IMR-90 (cell line): Measurements from ENCODE around the gene C8A. TPM values are rescaled to one million over a fixed set of nuclear protein-coding genes. Genes with fewer than 3 reads are reported as not detected.

Experiments used
- ATAC-seq: fragments of 200-7000 bp; cut with Tn5 transposase; 2 replicates; pipeline ENCODE4 v1.9.1; 2020; ENCODE audit warnings: low read depth, mild to moderate bottlenecking, moderate library complexity
- BruUV-seq: library from RNA; stranded (reverse); fragments of 400-500 nt; replicated peaks from 2 replicates; lab custom pipeline; 2021; lab: Mats Ljungman, UMichigan
- CTCF ChIA-PET: fragments of 300-600 bp; formaldehyde crosslinking; extraction: SDS; loops from one replicate; lab custom pipeline; 2021; ENCODE audit warnings: antibody characterized with exemption; lab: Yijun Ruan, JAX
- POLR2A ChIA-PET: fragments of 300-600 bp; sonication (Branson Sonifier 250); formaldehyde crosslinking; loops from one replicate; lab custom pipeline; 2022; ENCODE audit warnings: antibody characterized with exemption; ENCODE audit not compliant: unreplicated experiment; lab: Charles Lee
- DNase-seq: peaks from one replicate; pipeline ENCODE4 v3.0.0; 2013
- H2AFZ ChIP-seq: replicated peaks from 2 replicates; pipeline ENCODE3; 2013; ENCODE audit warnings: low read length, mild to moderate bottlenecking; ENCODE audit not compliant: poor library complexity
- H2AK5ac ChIP-seq: 2 replicates; pipeline ENCODE4 v1.6.1; 2013; ENCODE audit warnings: low read depth, low read length, inconsistent platforms
- H2AK9ac ChIP-seq: replicated peaks from 2 replicates; pipeline ENCODE3; 2013; ENCODE audit warnings: mild to moderate bottlenecking, low read depth, low read length, moderate library complexity; ENCODE audit not compliant: poor library complexity
- H2BK120ac ChIP-seq: 2 replicates; pipeline ENCODE4 v1.6.1; 2013; ENCODE audit warnings: low read depth, low read length, inconsistent platforms
- H2BK15ac ChIP-seq: 3 replicates; pipeline ENCODE4 v1.6.1; 2013; ENCODE audit warnings: low read depth, low read length, inconsistent platforms
- H2BK20ac ChIP-seq: 2 replicates; pipeline ENCODE4 v1.6.1; 2013; ENCODE audit warnings: low read depth, mild to moderate bottlenecking, inconsistent platforms, low read length, moderate library complexity
- H2BK5ac ChIP-seq: 2 replicates; pipeline ENCODE4 v1.6.1; 2013; ENCODE audit warnings: mild to moderate bottlenecking, low read depth, low read length, inconsistent platforms; ENCODE audit not compliant: poor library complexity, severe bottlenecking
- H3K14ac ChIP-seq: replicated peaks from 2 replicates; pipeline ENCODE4 v1.6.1; 2013; ENCODE audit warnings: low read depth, low read length, inconsistent platforms
- H3K18ac ChIP-seq: 2 replicates; pipeline ENCODE4 v1.6.1; 2013; ENCODE audit warnings: low read depth, low read length, control low read depth
- H3K23ac ChIP-seq: 2 replicates; pipeline ENCODE4 v1.6.1; 2013; ENCODE audit warnings: low read depth, low read length, inconsistent platforms
- H3K27ac ChIP-seq: 2 replicates; pipeline ENCODE4 v1.5.1; 2013; ENCODE audit warnings: mild to moderate bottlenecking, control low read depth, low read length; ENCODE audit not compliant: insufficient read depth
- H3K27me3 ChIP-seq: 2 replicates; pipeline ENCODE4 v1.6.1; 2013; ENCODE audit warnings: low read length; ENCODE audit not compliant: control insufficient read depth, insufficient read depth
- H3K36me3 ChIP-seq: 2 replicates; pipeline ENCODE4 v1.6.1; 2013; ENCODE audit warnings: low read length, mixed read lengths; ENCODE audit not compliant: control insufficient read depth, insufficient read depth
- H3K4ac ChIP-seq: 2 replicates; pipeline ENCODE4 v1.6.1; 2013; ENCODE audit warnings: low read depth, low read length, inconsistent platforms
- H3K4me1 ChIP-seq: 2 replicates; pipeline ENCODE4 v1.6.1; 2013; ENCODE audit warnings: low read length, mixed read lengths; ENCODE audit not compliant: control insufficient read depth, insufficient read depth
- H3K4me2 ChIP-seq: 2 replicates; pipeline ENCODE4 v1.6.1; 2013; ENCODE audit warnings: low read depth, mild to moderate bottlenecking, control low read depth, low read length, moderate library complexity
- H3K4me3 ChIP-seq: 2 replicates; pipeline ENCODE4 v1.5.1; 2013; ENCODE audit warnings: low read depth, mild to moderate bottlenecking, control low read depth, low read length, moderate library complexity; ENCODE audit not compliant: insufficient read depth
- H3K56ac ChIP-seq: 2 replicates; pipeline ENCODE4 v1.6.1; 2013; ENCODE audit warnings: low read length, inconsistent platforms; ENCODE audit not compliant: insufficient read depth; ENCODE audit errors: extremely low read depth
- H3K79me1 ChIP-seq, 2 experiments: 2 replicates each; pipeline ENCODE4 v1.6.1; 2013; ENCODE audit warnings: low read length in 2 of 2, inconsistent platforms in 1 of 2, low read depth in 1 of 2
- H3K9ac ChIP-seq: 2 replicates; pipeline ENCODE4 v1.6.1; 2013; ENCODE audit warnings: low read depth, low read length, control low read depth
- H3K9me1 ChIP-seq: 2 replicates; pipeline ENCODE4 v1.6.1; 2013; ENCODE audit warnings: low read length, inconsistent platforms; ENCODE audit not compliant: insufficient read depth
- H3K9me3 ChIP-seq: 2 replicates; pipeline ENCODE4 v1.6.1; 2013; ENCODE audit warnings: low read length; ENCODE audit not compliant: control insufficient read depth, insufficient read depth
- H4K20me1 ChIP-seq: 2 replicates; pipeline ENCODE4 v1.6.1; 2013; ENCODE audit warnings: low read length, inconsistent platforms; ENCODE audit not compliant: insufficient read depth
- H4K5ac ChIP-seq: 2 replicates; pipeline ENCODE4 v1.6.1; 2013; ENCODE audit warnings: mild to moderate bottlenecking, low read depth, low read length, control low read depth
- H4K8ac ChIP-seq, 2 experiments: 2 replicates each; pipeline ENCODE4 v1.6.1; 2013; ENCODE audit warnings: low read depth in 2 of 2, low read length in 2 of 2, control low read depth in 1 of 2, inconsistent platforms in 1 of 2
- H4K91ac ChIP-seq: 2 replicates; pipeline ENCODE4 v1.6.1; 2013; ENCODE audit warnings: low read depth, low read length, inconsistent platforms; ENCODE audit not compliant: insufficient read depth
- BHLHE40 ChIP-seq: fragments of 150-350 bp; IDR thresholded peaks from 2 replicates; pipeline ENCODE4 v1.6.1; 2016; ENCODE audit warnings: mild to moderate bottlenecking, low read depth, low read length
- CHD1 ChIP-seq: IDR thresholded peaks from 2 replicates; pipeline ENCODE4 v1.6.1; 2012; ENCODE audit warnings: low read depth, low read length, improper control_type of control experiment
- MAFK ChIP-seq: IDR thresholded peaks from 2 replicates; pipeline ENCODE4 v1.6.1; 2012; ENCODE audit warnings: low read depth, low read length, improper control_type of control experiment
- MAZ ChIP-seq: IDR thresholded peaks from 2 replicates; pipeline ENCODE4 v1.6.1; 2012; ENCODE audit warnings: low read depth, mild to moderate bottlenecking, low read length, improper control_type of control experiment, moderate library complexity, borderline replicate concordance
- POLR2A ChIP-seq: IDR thresholded peaks from 2 replicates; pipeline ENCODE4 v1.6.1; 2012; ENCODE audit warnings: mild to moderate bottlenecking, low read depth, low read length
- RFX5 ChIP-seq: IDR thresholded peaks from 2 replicates; pipeline ENCODE4 v1.8.0; 2012; ENCODE audit warnings: low read depth, mild to moderate bottlenecking, low read length, moderate library complexity
- USF2 ChIP-seq: fragments of 150-350 bp; IDR thresholded peaks from 2 replicates; pipeline ENCODE4 v1.6.1; 2017; ENCODE audit warnings: mild to moderate bottlenecking, antibody characterized with exemption, low read length, low read depth
- WGBS, 2 experiments: methylation state at CpG; one replicate each; pipeline versions ENCODE4 v1.1.5 to v1.1.7; 2013; ENCODE audit warnings: missing lambda C conversion rate in 2 of 2; ENCODE audit not compliant: insufficient read length in 1 of 2; ENCODE audit errors: extremely low coverage in 2 of 2; 5-methylcytosine and 5-hydroxymethylcytosine counted together
- dilution Hi-C: fragments of 300-500 bp; cut with HindIII; formaldehyde crosslinking; loops from one replicate; pipeline ENCODE4 v1.14.3; 2018; ENCODE audit warnings: low sequenced_read_pairs; ENCODE audit not compliant: unreplicated experiment
- in situ Hi-C: fragments of 300-500 bp; cut with MboI; formaldehyde crosslinking; loops from 3 replicates; pipeline ENCODE4 v1.14.3; 2019; ENCODE audit warnings: low sequenced_read_pairs, inconsistent platforms, mixed read lengths
- intact Hi-C: fragments of 100-400 bp; cut with micrococcal nuclease; formaldehyde crosslinking; loops from 2 replicates; pipeline ENCODE4 v1.10.0; 2022
- polyA plus RNA-seq, 3 experiments: library from polyadenylated mRNA; depleted of rRNA; stranded (reverse); fragments of >200 nt; gene quantifications; 2 replicates each; pipeline ENCODE4 v1.2.3, GENCODE V29; 2012; ENCODE audit warnings: low replicate concordance in 1 of 3
- total RNA-seq: library from RNA; depleted of rRNA; stranded (reverse); fragments of >200 nt; gene quantifications from 2 replicates; pipeline ENCODE4 v1.2.3, GENCODE V29; 2012

The C8A gene
- total and polyA plus RNA-seq, 2 of the 4 experiments (the other 2 are of a cell fraction): not detected

GRCh38 chr1:56898005-56898373 lies 43.4 kb downstream of the C8A start:
- no peak overlapping the region for H3K18ac ChIP-seq
- H3K9me1 ChIP-seq: no peaks in the 10 kb centered on the region
- POLR2A ChIA-PET: no interaction called here
- no peak overlapping the region for H2BK5ac ChIP-seq
- dilution Hi-C loops (no loop called here), intact Hi-C loops (no loop called here), in situ Hi-C loops (no loop called here)
- H3K36me3 ChIP-seq: no peaks in the 10 kb centered on the region
- no peak overlapping the region for H2AK5ac ChIP-seq
- no peak overlapping the region for H3K14ac ChIP-seq
- peaks cover 5% of the 10 kb centered on the region; the same call in 1 of the 2 replicates for H3K4me1 ChIP-seq
- no peak overlapping the region for H3K23ac ChIP-seq
- no peak overlapping the region for H2AFZ ChIP-seq
- H4K8ac ChIP-seq: no peak overlapping the region
- H3K9ac ChIP-seq: no peak overlapping the region
- TF ChIP-seq CHD1 (no peak), BHLHE40 (no peak), MAFK (no peak), RFX5 (no peak), POLR2A (no peak), USF2 (no peak), MAZ (no peak)
- H3K27ac ChIP-seq: no peak overlapping the region
- no peaks in the 10 kb centered on the region; the same call in none of the 2 replicates for H3K27me3 ChIP-seq
- H4K91ac ChIP-seq: no peak overlapping the region
- no peak overlapping the region for H2BK120ac ChIP-seq
- no peak overlapping the region for H3K4ac ChIP-seq
- no peaks in the 10 kb centered on the region for H3K79me1 ChIP-seq
- no peak for DNase-seq
- H2AK9ac ChIP-seq: no peak overlapping the region
- no TSS peak for BruUV-seq
- no peak overlapping the region for H4K5ac ChIP-seq
- no peak overlapping the region for H2BK20ac ChIP-seq
- no peak overlapping the region for H2BK15ac ChIP-seq
- no peaks in the 10 kb centered on the region for H4K20me1 ChIP-seq
- ATAC-seq: no peak
- no peak overlapping the region for H3K4me3 ChIP-seq
- no peak overlapping the region for H3K56ac ChIP-seq
- H3K9me3 ChIP-seq: no peaks in the 10 kb centered on the region
- CTCF ChIA-PET: no interaction called here
- no peak overlapping the region for H3K4me2 ChIP-seq
- WGBS, 2 experiments: 69% methylated on average over 2 of the region's 2 CpGs; no CpG with 5 or more reads in 1 of the 2 experiments
